ENCODE measurements around the gene EHHADH. TPM values are rescaled to one million over a fixed set of nuclear protein-coding genes. Genes with fewer than 3 reads are reported as not detected.
"Not testable (repeated sequence)": the region's sequence is repeated elsewhere in the genome, so short reads cannot be mapped to it uniquely, and the experiment has no call there.

EHHADH gene
- total RNA-seq, 1 donor from 2014 or later: 7.8 TPM

- DNase-seq (ENCODE audit: low spot score in 2 of 2, unreplicated experiment in 2 of 2): no peak
- TF ChIP-seq CTCF (IDR thresholded peaks at IDR 0.05; ENCODE audit: unreplicated experiment): no peak
Observed at GRCh38 chr3:185263423-185263822, 9.6 kb upstream of the EHHADH start.

GRCh38 chr3:185257334-185257733 is 3.5 kb upstream of the EHHADH start:
- Mint-ChIP-seq H3K27me3 (ENCODE audit: low read depth) (no peaks in the 10 kb centered on the region), H3K36me3 (peaks cover 3% of the 10 kb centered on the region), H3K9me3 (peaks cover 14% of the 10 kb centered on the region), H3K27ac (no peak overlapping the region), H3K4me1 (no peaks in the 10 kb centered on the region), H3K4me3 (no peak overlapping the region)
- no peak for DNase-seq (ENCODE audit: low spot score in 2 of 2, unreplicated experiment in 2 of 2)
- TF ChIP-seq CTCF (IDR thresholded peaks at IDR 0.05; ENCODE audit: unreplicated experiment): no peak

More at GRCh38 chr3:185263423-185263822, 9.6 kb upstream of the EHHADH start:
- Mint-ChIP-seq H3K27ac (no peak overlapping the region), H3K4me3 (no peak overlapping the region), H3K27me3 (ENCODE audit: low read depth) (no peaks in the 10 kb centered on the region), H3K9me3 (no peaks in the 10 kb centered on the region), H3K4me1 (no peaks in the 10 kb centered on the region), H3K36me3 (no peaks in the 10 kb centered on the region)

GRCh38 chr3:185254799-185255198 is 950 bp upstream of the EHHADH start:
- no peaks in the 10 kb centered on the region for H3K27me3 Mint-ChIP-seq (ENCODE audit: low read depth)
- DNase-seq (ENCODE audit: low spot score in 2 of 2, unreplicated experiment in 2 of 2): no peak
- H3K4me1 Mint-ChIP-seq: peaks cover 3% of the 10 kb centered on the region
- no peak for TF ChIP-seq CTCF (IDR thresholded peaks at IDR 0.05; ENCODE audit: unreplicated experiment)
- no peak overlapping the region for H3K4me3 Mint-ChIP-seq
- H3K27ac Mint-ChIP-seq: no peak overlapping the region
- H3K36me3 Mint-ChIP-seq: peaks cover 3% of the 10 kb centered on the region
- H3K9me3 Mint-ChIP-seq: peaks cover 14% of the 10 kb centered on the region

GRCh38 chr3:185253133-185253532 is 716 bp downstream of the EHHADH start:
- H3K27me3 Mint-ChIP-seq (ENCODE audit: low read depth); H3K27ac Mint-ChIP-seq; H3K36me3 Mint-ChIP-seq; H3K4me3 Mint-ChIP-seq; H3K4me1 Mint-ChIP-seq; DNase-seq (ENCODE audit: low spot score in 2 of 2, unreplicated experiment in 2 of 2): not testable (repeated sequence)
- H3K9me3 Mint-ChIP-seq: peaks cover 14% of the 10 kb centered on the region

GRCh38 chr3:185251272-185251671 is 2.6 kb downstream of the EHHADH start:
- no peak overlapping the region for H3K27ac Mint-ChIP-seq
- H3K4me3 Mint-ChIP-seq: no peak overlapping the region
- peaks cover 3% of the 10 kb centered on the region for H3K4me1 Mint-ChIP-seq
- peaks cover 6% of the 10 kb centered on the region for H3K9me3 Mint-ChIP-seq
- no peaks in the 10 kb centered on the region for H3K27me3 Mint-ChIP-seq (ENCODE audit: low read depth)
- no peak for TF ChIP-seq CTCF (IDR thresholded peaks at IDR 0.05; ENCODE audit: unreplicated experiment)
- no peak for DNase-seq (ENCODE audit: low spot score in 2 of 2, unreplicated experiment in 2 of 2)
- H3K36me3 Mint-ChIP-seq: no peaks in the 10 kb centered on the region

- Mint-ChIP-seq H3K4me1 (peaks cover 3% of the 10 kb centered on the region), H3K9me3 (peaks cover 4% of the 10 kb centered on the region), H3K27ac (no peak overlapping the region), H3K36me3 (no peaks in the 10 kb centered on the region), H3K4me3 (no peak overlapping the region), H3K27me3 (ENCODE audit: low read depth) (no peaks in the 10 kb centered on the region)
- no peak for DNase-seq (ENCODE audit: low spot score in 2 of 2, unreplicated experiment in 2 of 2)
- TF ChIP-seq CTCF (IDR thresholded peaks at IDR 0.05; ENCODE audit: unreplicated experiment): no peak
Observed at GRCh38 chr3:185250653-185251052, 3.2 kb downstream of the EHHADH start.

Data from mesothelial cell of epicardium (in vitro differentiated cells).